Measurements from ENCODE around the gene GPR17. TPM values are rescaled to one million over a fixed set of nuclear protein-coding genes. Genes with fewer than 3 reads are reported as not detected.
A peak's percentile ranks its signal among the peaks of the same experiment; 100 is the strongest.

GPR17 gene
- total and polyA plus RNA-seq, 11 donors, result 0.10 to 8.0 (median 0.26) TPM; not detected in 3

GRCh38 chr2:127690696-127691095 lies 44.7 kb downstream of the GPR17 start:
- TF ChIP-seq CTCF (IDR thresholded peaks at IDR 0.05) (no peak), POLR2A (IDR thresholded peaks at IDR 0.05) (no peak)
- Histone ChIP-seq H3K27ac (no peak overlapping the region), H3K4me1 (peaks cover 0 to 10% (median 4%) of the 10 kb centered on the region in 12 donors), H3K36me3 (no peaks in the 10 kb centered on the region), H3K9me3 (peaks cover 0 to 22% (median 0%) of the 10 kb centered on the region in 12 donors), H3K4me3 (no peak overlapping the region), H3K27me3 (no peaks in the 10 kb centered on the region)
- intact Hi-C loops (cut with DNase I), result loop anchor here in 2 of 10 donors (5.0 to 10.0 kb wide), 3 partner anchors 38 to 98 kb away; partner anchors contain the start of gene GPR17 (in 1 of the 2)
- ATAC-seq, result no peak
- DNase-seq, result no peak
- whole genome bisulfite sequencing, 4 donors, result 90 to 100% (median 98%) methylated on average over 2 of the region's 2 CpGs

- DNase-seq, result no peak
- Histone ChIP-seq H3K4me3 (peak overlapping the region in 8 of 12 donors; percentile 41 to 55 (median 46)), H3K36me3 (no peaks in the 10 kb centered on the region), H3K4me1 (peaks cover 0 to 13% (median 4%) of the 10 kb centered on the region in 12 donors), H3K9me3 (peaks cover 0 to 16% (median 0%) of the 10 kb centered on the region in 12 donors), H3K27me3 (no peaks in the 10 kb centered on the region), H3K27ac (peak overlapping the region in 2 of 12 donors; percentile 52 to 72)
- peak in 2 of 4 donors; percentile 13 to 42 for ATAC-seq
- TF ChIP-seq POLR2A (IDR thresholded peaks at IDR 0.05), result no peak
- no peak for TF ChIP-seq CTCF (IDR thresholded peaks at IDR 0.05)
- 83 to 91% (median 90%) methylated on average over 9 of the region's 9 CpGs for WGBS, 4 donors
- intact Hi-C loops (cut with DNase I), result loop anchor here in 8 of 10 donors (1.0 to 10.0 kb wide), 7 partner anchors 43 to 168 kb away; partner anchors contain the start of genes GPR17 (in 2 of the 8) and IWS1 (in 1 of the 8)
These were observed 49.0 kb downstream of the GPR17 start for GRCh38 chr2:127694986-127695385.

- H3K9me3 ChIP-seq, result peaks cover 0 to 9% (median 0%) of the 10 kb centered on the region in 12 donors
- intact Hi-C loops (cut with DNase I), result loop anchor here in 8 of 10 donors (1.0 to 10.0 kb wide), 6 partner anchors 48 to 168 kb away; partner anchors contain the start of genes GPR17 (in 2 of the 8) and IWS1 (in 1 of the 8)
- peak overlapping the region in 10 of 12 donors; percentile 23 to 55 (median 46) for H3K4me3 ChIP-seq
- H3K36me3 ChIP-seq, result no peaks in the 10 kb centered on the region
- peak; percentile 78 to 89 (median 84) for DNase-seq
- TF ChIP-seq CTCF (IDR thresholded peaks at IDR 0.05) (peak; percentile 40 to 85 (median 70)), POLR2A (IDR thresholded peaks at IDR 0.05) (no peak)
- peak; percentile 65 to 91 (median 88) for ATAC-seq
- H3K27ac ChIP-seq, result peak overlapping the region in 5 of 12 donors; percentile 23 to 72 (median 36)
- no peaks in the 10 kb centered on the region for H3K27me3 ChIP-seq
- peaks cover 0 to 18% (median 8%) of the 10 kb centered on the region in 12 donors for H3K4me1 ChIP-seq
- WGBS, 4 donors, result 27 to 38% (median 30%) methylated on average over 42 to 52 of the region's 52 CpGs
These were observed 49.8 kb downstream of the GPR17 start for GRCh38 chr2:127695491-127696472.

All from heart left ventricle (tissue), 16 donors.